Activated naive CD8-positive, alpha-beta T cell (primary cell): ENCODE data around the gene SNTG2.

Experiments used
- H3K27ac Mint-ChIP-seq: one replicate; pipeline ENCODE4 v1.8.0; 2021; ENCODE audit warnings: mixed read lengths
- H3K27me3 Mint-ChIP-seq: one replicate; pipeline ENCODE4 v1.8.0; 2021; ENCODE audit warnings: mixed read lengths
- H3K36me3 Mint-ChIP-seq: one replicate; pipeline ENCODE4 v1.8.0; 2021; ENCODE audit warnings: mixed read lengths
- H3K4me1 Mint-ChIP-seq: one replicate; pipeline ENCODE4 v1.8.0; 2021; ENCODE audit warnings: low read depth, mixed read lengths
- H3K4me3 Mint-ChIP-seq: one replicate; pipeline ENCODE4 v1.8.0; 2021; ENCODE audit warnings: mild to moderate bottlenecking, mixed read lengths
- H3K9me3 Mint-ChIP-seq: one replicate; pipeline ENCODE4 v1.8.0; 2021; ENCODE audit warnings: low read depth, mixed read lengths

Gene SNTG2

GRCh38 chr2:1306687-1307516 is 356.3 kb downstream of the SNTG2 start:
- no peaks in the 10 kb centered on the region for H3K36me3 Mint-ChIP-seq
- no peaks in the 10 kb centered on the region for H3K9me3 Mint-ChIP-seq
- no peak overlapping the region for H3K27ac Mint-ChIP-seq
- no peaks in the 10 kb centered on the region for H3K27me3 Mint-ChIP-seq
- H3K4me1 Mint-ChIP-seq: peaks cover 8% of the 10 kb centered on the region
- no peak overlapping the region for H3K4me3 Mint-ChIP-seq

- Mint-ChIP-seq H3K27me3 (no peaks in the 10 kb centered on the region), H3K4me1 (peaks cover 6% of the 10 kb centered on the region), H3K4me3 (no peak overlapping the region), H3K36me3 (no peaks in the 10 kb centered on the region), H3K27ac (no peak overlapping the region), H3K9me3 (no peaks in the 10 kb centered on the region)
Observed at GRCh38 chr2:1307670-1308069, 357.0 kb downstream of the SNTG2 start.

GRCh38 chr2:1308678-1309077 is 358.0 kb downstream of the SNTG2 start:
- Mint-ChIP-seq H3K27ac (no peak overlapping the region), H3K36me3 (no peaks in the 10 kb centered on the region), H3K27me3 (no peaks in the 10 kb centered on the region), H3K9me3 (no peaks in the 10 kb centered on the region), H3K4me1 (no peaks in the 10 kb centered on the region), H3K4me3 (no peak overlapping the region)

- Mint-ChIP-seq H3K9me3 (no peaks in the 10 kb centered on the region), H3K36me3 (no peaks in the 10 kb centered on the region), H3K4me1 (no peaks in the 10 kb centered on the region), H3K27ac (no peak overlapping the region), H3K27me3 (no peaks in the 10 kb centered on the region), H3K4me3 (no peak overlapping the region)
Observed at GRCh38 chr2:1309507-1309906, 358.9 kb downstream of the SNTG2 start.

- Mint-ChIP-seq H3K27ac (no peak overlapping the region), H3K9me3 (no peaks in the 10 kb centered on the region), H3K27me3 (no peaks in the 10 kb centered on the region), H3K4me3 (no peak overlapping the region), H3K36me3 (no peaks in the 10 kb centered on the region), H3K4me1 (no peaks in the 10 kb centered on the region)
Observed at GRCh38 chr2:1310202-1310601, 359.6 kb downstream of the SNTG2 start.

- Mint-ChIP-seq H3K4me3 (no peak overlapping the region), H3K27ac (no peak overlapping the region), H3K4me1 (no peaks in the 10 kb centered on the region), H3K36me3 (peaks cover 2% of the 10 kb centered on the region), H3K27me3 (no peaks in the 10 kb centered on the region), H3K9me3 (no peaks in the 10 kb centered on the region)
Observed at GRCh38 chr2:1310866-1311265, 360.2 kb downstream of the SNTG2 start.

GRCh38 chr2:1313240-1313924 is 362.7 kb downstream of the SNTG2 start:
- peaks cover 4% of the 10 kb centered on the region for H3K36me3 Mint-ChIP-seq

GRCh38 chr2:1314254-1314653 is 363.6 kb downstream of the SNTG2 start:
- Mint-ChIP-seq H3K4me3 (no peak overlapping the region), H3K9me3 (no peaks in the 10 kb centered on the region), H3K36me3 (peaks cover 7% of the 10 kb centered on the region), H3K27me3 (no peaks in the 10 kb centered on the region), H3K27ac (no peak overlapping the region), H3K4me1 (no peaks in the 10 kb centered on the region)

More at GRCh38 chr2:1313240-1313924, 362.7 kb downstream of the SNTG2 start:
- H3K27ac Mint-ChIP-seq: no peak overlapping the region
- no peaks in the 10 kb centered on the region for H3K4me1 Mint-ChIP-seq
- no peaks in the 10 kb centered on the region for H3K27me3 Mint-ChIP-seq
- no peak overlapping the region for H3K4me3 Mint-ChIP-seq
- no peaks in the 10 kb centered on the region for H3K9me3 Mint-ChIP-seq

GRCh38 chr2:1318366-1319009 is 367.8 kb downstream of the SNTG2 start:
- H3K9me3 Mint-ChIP-seq: no peaks in the 10 kb centered on the region
- H3K4me1 Mint-ChIP-seq: no peaks in the 10 kb centered on the region
- no peak overlapping the region for H3K27ac Mint-ChIP-seq
- H3K27me3 Mint-ChIP-seq: no peaks in the 10 kb centered on the region
- H3K4me3 Mint-ChIP-seq: no peak overlapping the region
- peaks cover 11% of the 10 kb centered on the region for H3K36me3 Mint-ChIP-seq

- H3K4me1 Mint-ChIP-seq: no peaks in the 10 kb centered on the region
- no peaks in the 10 kb centered on the region for H3K27me3 Mint-ChIP-seq
- H3K27ac Mint-ChIP-seq: no peak overlapping the region
- peaks cover 11% of the 10 kb centered on the region for H3K36me3 Mint-ChIP-seq
- H3K4me3 Mint-ChIP-seq: no peak overlapping the region
- no peaks in the 10 kb centered on the region for H3K9me3 Mint-ChIP-seq
Observed at GRCh38 chr2:1319393-1319792, 368.7 kb downstream of the SNTG2 start.

GRCh38 chr2:1321321-1321720 is 370.7 kb downstream of the SNTG2 start:
- Mint-ChIP-seq H3K36me3 (peaks cover 9% of the 10 kb centered on the region), H3K4me3 (no peak overlapping the region), H3K4me1 (no peaks in the 10 kb centered on the region), H3K27ac (no peak overlapping the region), H3K9me3 (no peaks in the 10 kb centered on the region), H3K27me3 (no peaks in the 10 kb centered on the region)

GRCh38 chr2:1324884-1325283 is 374.2 kb downstream of the SNTG2 start:
- Mint-ChIP-seq H3K27me3 (no peaks in the 10 kb centered on the region), H3K4me1 (no peaks in the 10 kb centered on the region), H3K36me3 (peaks cover 4% of the 10 kb centered on the region), H3K4me3 (no peak overlapping the region), H3K9me3 (no peaks in the 10 kb centered on the region), H3K27ac (no peak overlapping the region)

GRCh38 chr2:1328684-1329083 is 378.0 kb downstream of the SNTG2 start:
- Mint-ChIP-seq H3K9me3 (peaks cover 8% of the 10 kb centered on the region), H3K27me3 (no peaks in the 10 kb centered on the region), H3K4me1 (no peaks in the 10 kb centered on the region), H3K36me3 (peaks cover 18% of the 10 kb centered on the region), H3K4me3 (no peak overlapping the region), H3K27ac (no peak overlapping the region)

- no peak overlapping the region for H3K4me3 Mint-ChIP-seq
- no peaks in the 10 kb centered on the region for H3K36me3 Mint-ChIP-seq
- H3K4me1 Mint-ChIP-seq: no peaks in the 10 kb centered on the region
- H3K27ac Mint-ChIP-seq: no peak overlapping the region
- H3K9me3 Mint-ChIP-seq: peaks cover 3% of the 10 kb centered on the region
- no peaks in the 10 kb centered on the region for H3K27me3 Mint-ChIP-seq
Observed at GRCh38 chr2:1339388-1340140, 388.9 kb downstream of the SNTG2 start.

GRCh38 chr2:1340141-1340512 is 389.5 kb downstream of the SNTG2 start:
- no peaks in the 10 kb centered on the region for H3K27me3 Mint-ChIP-seq
- no peaks in the 10 kb centered on the region for H3K36me3 Mint-ChIP-seq
- H3K4me1 Mint-ChIP-seq: no peaks in the 10 kb centered on the region
- no peak overlapping the region for H3K4me3 Mint-ChIP-seq
- no peak overlapping the region for H3K27ac Mint-ChIP-seq
- H3K9me3 Mint-ChIP-seq: peaks cover 3% of the 10 kb centered on the region
